RWPE1 (cell line): ENCODE results near the gene ADAMTSL2.
A peak's percentile ranks its signal among the peaks of the same experiment; 100 is the strongest.

Source experiments
- CTCF ChIA-PET: fragments of 350-600 bp; sonication (Branson Sonifier 250); formaldehyde crosslinking; extraction: SDS; loops from one replicate; lab custom pipeline; 2021; lab: Yijun Ruan, JAX
- POLR2A ChIA-PET: fragments of 400-600 bp; formaldehyde crosslinking; extraction: SDS; loops from one replicate; lab custom pipeline; 2020; ENCODE audit warnings: antibody characterized with exemption; ENCODE audit not compliant: low non-redundant PET; lab: Yijun Ruan, JAX
- DNase-seq: peaks from one replicate; pipeline ENCODE4 v3.0.0; 2012; ENCODE audit warnings: low spot score
- H3K27ac ChIP-seq: fragments of 450-650 bp; 2 replicates; pipeline ENCODE4 v1.5.1; 2017
- CTCF ChIP-seq: fragments of 450-650 bp; conservative IDR thresholded peaks from 2 replicates; pipeline ENCODE4 v1.5.1; 2017; ENCODE audit warnings: low read depth, mild to moderate bottlenecking

The ADAMTSL2 gene

GRCh38 chr9:133607381-133607780 lies 72.9 kb downstream of the ADAMTSL2 start:
- no peak for TF ChIP-seq CTCF
- no peak for DNase-seq
- ChIA-PET POLR2A (no interaction called here), CTCF (interaction anchor here (0.6 kb wide), 1 partner anchor 77 kb away, joined by 3 read pairs; no protein-coding TSS in a partner anchor)
- no peak overlapping the region for H3K27ac ChIP-seq

- H3K27ac ChIP-seq, result no peak overlapping the region
- no peak for TF ChIP-seq CTCF
- ChIA-PET POLR2A (no interaction called here), CTCF (no interaction called here)
- no peak for DNase-seq
Observed at GRCh38 chr9:133607976-133608375, 73.5 kb downstream of the ADAMTSL2 start.

- TF ChIP-seq CTCF, result no peak
- DNase-seq, result no peak
- ChIA-PET CTCF (interaction anchor here (0.6 kb wide), 1 partner anchor 514 kb away, joined by 3 read pairs; no protein-coding TSS in a partner anchor), POLR2A (no interaction called here)
- no peak overlapping the region for H3K27ac ChIP-seq
Observed at GRCh38 chr9:133608382-133608781, 73.9 kb downstream of the ADAMTSL2 start.

- TF ChIP-seq CTCF, result no peak
- POLR2A ChIA-PET, result no interaction called here
- CTCF ChIA-PET, result interaction anchor here (0.6 kb wide), 1 partner anchor 515 kb away, joined by 3 read pairs; no protein-coding TSS in a partner anchor
- H3K27ac ChIP-seq, result no peak overlapping the region
- no peak for DNase-seq
Observed at GRCh38 chr9:133608889-133609288, 74.4 kb downstream of the ADAMTSL2 start.

- POLR2A ChIA-PET, result no interaction called here
- no peak for TF ChIP-seq CTCF
- no peak within 1 kb of the TSS for H3K27ac ChIP-seq
- peak; percentile 73 for DNase-seq
- CTCF ChIA-PET, result no interaction called here
Observed at GRCh38 chr9:133609311-133610098, 75.0 kb downstream of the ADAMTSL2 start, which contains the start of gene FAM163B. TSS of gene FAM163B (minus strand) at chr9:133609389. CDS start at chr9:133580223, 29,166 bp downstream.

- POLR2A ChIA-PET, result no interaction called here
- no peak for DNase-seq
Observed at GRCh38 chr9:133610845-133611244, 76.3 kb downstream of the ADAMTSL2 start.

More at GRCh38 chr9:133610845-133611244, 76.3 kb downstream of the ADAMTSL2 start:
- CTCF ChIA-PET, result no interaction called here
- no peak for TF ChIP-seq CTCF
- H3K27ac ChIP-seq, result no peak overlapping the region
